IMR-90 (cell line): ENCODE results near the gene FMNL3.

Source experiments
- CTCF ChIP-seq: conservative IDR thresholded peaks from 2 replicates; pipeline ENCODE4 v1.5.1; 2012; ENCODE audit warnings: mild to moderate bottlenecking, low read depth, low read length, improper control_type of control experiment
- ELK1 ChIP-seq: fragments of 150-350 bp; IDR thresholded peaks from 2 replicates; pipeline ENCODE4 v1.6.1; 2016; ENCODE audit warnings: low read depth, mild to moderate bottlenecking, low read length, moderate library complexity, borderline replicate concordance
- POLR2A ChIP-seq: IDR thresholded peaks from 2 replicates; pipeline ENCODE4 v1.6.1; 2012; ENCODE audit warnings: mild to moderate bottlenecking, low read depth, low read length
- RAD21 ChIP-seq: IDR thresholded peaks from 2 replicates; pipeline ENCODE4 v1.6.1; 2012; ENCODE audit warnings: low read length, improper control_type of control experiment
- RFX5 ChIP-seq: IDR thresholded peaks from 2 replicates; pipeline ENCODE4 v1.8.0; 2012; ENCODE audit warnings: low read depth, mild to moderate bottlenecking, low read length, moderate library complexity
- SMC3 ChIP-seq: fragments of 150-350 bp; IDR thresholded peaks from 2 replicates; pipeline ENCODE4 v1.6.1; 2016; ENCODE audit warnings: low read depth, mild to moderate bottlenecking, antibody characterized with exemption, low read length, moderate library complexity
- USF2 ChIP-seq: fragments of 150-350 bp; IDR thresholded peaks from 2 replicates; pipeline ENCODE4 v1.6.1; 2017; ENCODE audit warnings: mild to moderate bottlenecking, antibody characterized with exemption, low read length, low read depth

- TF ChIP-seq CTCF (no peak), SMC3 (no peak), RFX5 (no peak), POLR2A (no peak), USF2 (no peak), RAD21 (no peak), ELK1 (no peak)
These were observed 28.5 kb downstream of the FMNL3 start for GRCh38 chr12:49678711-49679110.
